Measurements from ENCODE around the gene UGDH.
"Not testable (repeated sequence)": the region's sequence is repeated elsewhere in the genome, so short reads cannot be mapped to it uniquely, and the experiment has no call there.

Gene UGDH

GRCh38 chr4:39526765-39527295 lies 409 bp downstream of the UGDH start:
- DNase-seq, result no peak

GRCh38 chr4:39525822-39526690 lies 1.2 kb downstream of the UGDH start:
- no peak for DNase-seq

DNA sequence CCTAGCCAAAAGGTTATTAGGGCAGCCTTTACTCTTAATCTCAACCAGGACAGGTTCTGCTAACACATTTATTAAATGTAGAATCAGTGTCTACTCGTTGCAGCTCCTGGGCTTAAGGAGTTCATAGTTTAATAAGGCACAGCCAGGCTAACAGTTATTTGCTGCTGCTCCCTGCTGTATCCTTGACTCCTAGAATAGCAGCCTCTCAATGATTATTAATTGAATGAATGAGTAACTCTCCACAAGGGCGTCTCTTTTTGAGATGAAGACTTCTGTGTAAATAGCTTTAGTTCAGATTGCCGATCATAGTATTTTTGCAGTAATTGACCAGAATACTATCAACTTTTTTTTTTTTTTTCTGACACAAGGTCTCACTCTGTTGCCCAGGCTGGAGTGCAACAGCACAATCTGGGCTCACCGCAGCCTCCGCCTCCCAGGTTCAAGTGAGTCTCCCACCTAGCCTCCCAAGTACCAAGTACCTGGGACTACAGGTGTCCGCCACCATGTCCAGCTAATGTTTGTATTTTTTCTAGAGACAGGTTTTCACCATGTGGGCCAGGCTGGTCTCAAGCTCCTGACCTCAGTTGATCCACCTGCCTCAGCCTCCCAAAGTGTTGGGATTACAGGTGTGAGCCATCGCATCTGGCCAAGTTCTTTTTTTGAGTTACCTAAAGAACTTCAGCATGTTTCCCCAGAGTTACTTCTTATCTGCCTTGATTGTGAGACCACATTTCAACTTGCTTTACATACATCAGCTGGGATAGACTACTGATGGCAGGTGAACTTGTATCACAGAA lies 2.9 kb downstream of the UGDH start:
- DNase-seq, result no peak

- DNase-seq, result no peak
These were observed 5.2 kb downstream of the UGDH start for GRCh38 chr4:39522068-39522467.

GRCh38 chr4:39521253-39521919 lies 5.9 kb downstream of the UGDH start:
- no peak for DNase-seq

GRCh38 chr4:39518484-39518883 lies 8.8 kb downstream of the UGDH start:
- no peak for DNase-seq

- no peak for DNase-seq
These were observed 10.8 kb downstream of the UGDH start for GRCh38 chr4:39516407-39516966.

- not testable (repeated sequence) for DNase-seq
These were observed 11.4 kb downstream of the UGDH start for GRCh38 chr4:39515669-39516401.

DNA sequence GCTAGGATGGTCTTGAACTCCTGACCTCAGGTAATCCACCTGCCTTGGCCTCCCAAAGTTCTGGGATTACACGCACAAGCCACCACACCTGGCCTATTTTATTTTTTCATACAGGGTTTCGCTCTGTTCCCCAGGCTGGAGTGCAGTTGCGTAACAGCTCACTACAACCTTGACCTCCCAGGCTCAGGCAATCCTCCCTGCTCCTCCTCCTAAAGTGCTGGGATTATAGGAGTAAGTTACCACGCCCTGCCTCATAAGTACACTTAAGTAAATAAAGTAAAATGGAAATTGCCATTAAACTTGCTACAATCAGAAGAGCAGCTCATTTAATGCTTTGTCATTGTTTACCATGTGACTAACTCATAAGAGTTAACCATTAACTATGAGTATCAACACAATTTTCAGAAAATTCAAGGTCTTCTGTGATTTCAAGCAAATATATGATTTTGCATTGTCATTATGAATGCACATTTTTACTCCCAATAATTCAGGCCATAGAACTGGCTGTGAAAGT lies 12.3 kb downstream of the UGDH start:
- no peak for DNase-seq

DNA sequence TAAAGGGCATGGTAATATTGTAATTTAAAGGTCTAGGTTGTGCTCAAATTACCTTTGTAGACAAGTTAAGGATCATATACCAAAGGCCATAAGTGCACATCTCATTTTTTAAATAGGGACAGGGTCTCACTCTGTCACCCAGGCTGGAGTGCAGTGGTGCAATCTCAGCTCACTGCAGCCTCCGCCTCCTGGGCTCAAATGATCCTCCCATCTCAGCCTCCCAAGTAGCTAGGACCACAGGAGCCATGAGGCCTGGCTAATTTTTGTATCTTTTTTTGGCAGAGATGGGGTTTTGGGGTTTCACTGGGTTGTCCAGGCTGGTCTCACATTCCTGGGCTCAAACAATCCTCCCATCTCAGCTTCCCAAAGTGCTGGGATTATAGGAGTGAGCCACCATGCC lies 13.0 kb downstream of the UGDH start:
- DNase-seq, result not testable (repeated sequence)

DNA sequence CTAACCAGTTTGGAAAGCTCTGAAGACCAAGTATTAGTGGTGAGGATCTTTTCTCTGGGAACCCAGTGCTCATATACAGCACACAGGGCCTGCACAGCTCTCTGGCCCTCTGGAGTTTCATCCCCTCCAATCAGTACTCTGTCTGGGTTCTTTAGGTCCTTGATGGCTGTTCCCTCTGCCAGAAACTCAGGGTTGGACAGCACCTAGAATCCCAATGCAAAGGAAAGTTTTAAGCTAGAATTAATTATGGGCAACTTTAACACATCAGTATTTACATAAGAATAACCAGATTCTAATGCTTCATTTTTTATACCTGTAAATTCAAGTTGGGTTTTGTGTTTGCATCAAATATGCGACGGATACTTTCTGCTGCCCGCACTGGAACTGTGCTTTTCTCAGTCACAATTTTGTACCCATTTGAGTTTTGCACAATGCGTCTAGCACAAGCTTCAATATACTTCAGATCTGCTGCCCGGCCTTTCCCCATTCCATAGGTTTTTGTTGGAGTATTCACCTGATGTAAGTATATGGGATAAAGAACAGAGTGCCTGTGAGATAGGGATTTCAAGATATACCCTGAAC lies 16.8 kb downstream of the UGDH start:
- DNase-seq, result no peak

- DNase-seq, result no peak
These were observed 21.7 kb downstream of the UGDH start for GRCh38 chr4:39505581-39505980.

GRCh38 chr4:39504538-39504937 lies 22.7 kb downstream of the UGDH start:
- DNase-seq, result no peak

- DNase-seq, result not testable (repeated sequence)
These were observed 24.6 kb downstream of the UGDH start for GRCh38 chr4:39502664-39503035.

GRCh38 chr4:39502019-39502663 lies 25.1 kb downstream of the UGDH start:
- DNase-seq, result no peak

DNA sequence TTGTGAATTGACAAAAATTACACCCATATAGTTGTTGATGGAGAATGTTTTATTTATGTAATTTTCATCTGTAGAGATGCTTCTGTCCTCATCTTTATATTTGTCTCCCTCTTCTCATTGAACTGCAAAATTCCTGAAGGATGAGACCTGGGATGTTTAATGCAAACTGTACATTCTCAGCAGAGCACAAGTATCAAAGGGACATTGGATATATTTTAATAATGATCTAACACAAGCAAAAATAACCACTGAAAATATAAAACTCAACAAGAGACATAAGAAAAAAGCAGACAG lies 28.6 kb downstream of the UGDH start:
- no peak for DNase-seq

GRCh38 chr4:39497909-39498726 lies 29.1 kb downstream of the UGDH start:
- DNase-seq, result no peak

GRCh38 chr4:39495446-39496213 lies 31.6 kb downstream of the UGDH start:
- DNase-seq, result no peak

GRCh38 chr4:39494354-39494753 lies 32.9 kb downstream of the UGDH start:
- no peak for DNase-seq

GRCh38 chr4:39490322-39490721 lies 36.9 kb downstream of the UGDH start:
- DNase-seq, result no peak

Data from NCI-H1436 (cell line).